Measurements from ENCODE around the gene STK24.
"Not testable (repeated sequence)": the region's sequence is repeated elsewhere in the genome, so short reads cannot be mapped to it uniquely, and the experiment has no call there.

Gene STK24

DNA sequence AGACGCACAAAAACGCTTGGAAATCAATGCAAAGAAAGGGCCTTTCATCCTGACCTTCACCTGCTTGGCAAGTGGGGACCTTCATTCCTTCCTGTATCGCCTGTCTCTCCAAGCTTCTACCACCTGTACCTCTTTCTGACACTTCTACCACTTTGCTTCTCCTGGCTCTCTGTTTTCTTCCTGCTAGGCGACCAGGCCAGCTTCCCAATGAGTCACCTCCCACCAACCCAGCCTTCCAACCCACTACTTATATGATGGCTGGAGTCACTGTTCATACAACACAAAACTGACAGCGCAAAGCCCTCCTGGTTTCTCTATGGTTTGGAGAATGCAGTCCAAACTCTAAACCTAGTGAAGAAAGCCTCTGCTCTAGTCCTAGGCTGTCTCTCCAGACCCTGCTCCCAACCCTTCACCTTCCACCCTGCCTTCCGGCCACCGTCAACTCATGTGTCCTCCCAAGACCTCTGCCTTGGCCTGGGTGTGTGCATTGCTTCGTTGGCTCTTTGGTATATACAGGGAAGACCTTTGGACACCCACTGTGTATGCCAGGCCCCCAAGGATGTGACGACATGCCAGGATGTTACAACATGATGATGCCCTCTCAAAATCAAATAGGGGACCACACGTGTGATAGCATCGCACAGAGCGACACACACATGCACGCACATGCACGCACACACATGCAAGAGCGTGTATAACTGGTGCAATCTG is 148.5 kb downstream of the STK24 start:
- DNase-seq, result no peak

DNA sequence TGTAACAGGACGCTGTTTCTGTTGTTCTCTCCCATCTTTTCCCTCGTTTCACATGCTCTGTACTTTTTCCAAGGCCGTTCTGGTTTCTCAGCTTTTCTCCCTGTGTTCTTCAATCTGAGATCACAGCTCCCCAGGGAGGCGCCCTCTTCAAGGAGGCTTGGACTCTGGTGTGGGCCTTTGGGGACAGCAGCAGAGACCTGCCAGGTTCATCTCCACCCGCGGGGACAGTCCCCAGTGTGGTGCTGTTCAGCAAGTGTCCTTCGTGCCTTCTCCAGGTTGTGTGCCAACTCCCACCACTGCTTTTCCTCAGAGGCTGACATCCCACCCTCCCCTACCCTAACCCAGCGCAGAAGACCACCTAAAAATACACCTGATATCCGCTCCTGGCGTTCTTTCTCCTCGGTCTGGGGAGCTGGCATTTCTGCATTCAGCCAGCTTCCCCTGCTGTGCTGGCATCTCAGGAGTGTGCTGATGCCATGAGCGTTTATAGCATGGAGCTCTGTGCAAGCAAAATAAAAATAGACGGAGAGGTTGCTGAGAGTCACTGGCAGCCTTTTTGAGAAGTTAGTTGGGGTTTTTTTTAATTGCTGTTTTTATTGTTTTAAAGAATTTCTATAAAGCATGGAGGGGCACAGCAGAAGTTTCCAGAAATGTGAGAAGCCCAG is 149.4 kb downstream of the STK24 start:
- no peak for DNase-seq

DNA sequence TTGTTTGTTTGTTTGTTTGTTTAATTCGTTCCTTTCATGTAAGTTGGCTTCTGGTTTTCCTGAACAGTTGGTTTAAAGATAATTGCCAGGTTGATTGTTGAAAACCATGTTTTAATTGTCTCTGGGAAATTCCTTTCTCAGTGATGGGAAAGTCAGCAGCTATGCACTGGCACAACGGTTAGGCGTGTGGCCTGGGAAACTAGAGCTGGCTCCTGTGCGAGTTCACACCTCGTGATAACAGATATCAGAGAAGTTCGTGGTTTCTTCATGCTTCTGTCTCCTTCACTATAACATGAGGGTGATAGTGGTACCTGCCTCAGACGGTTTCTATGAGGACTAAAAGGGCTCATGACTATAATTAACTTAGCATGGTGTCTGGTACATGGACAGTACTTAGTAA is 153.5 kb downstream of the STK24 start:
- DNase-seq, result no peak

DNA sequence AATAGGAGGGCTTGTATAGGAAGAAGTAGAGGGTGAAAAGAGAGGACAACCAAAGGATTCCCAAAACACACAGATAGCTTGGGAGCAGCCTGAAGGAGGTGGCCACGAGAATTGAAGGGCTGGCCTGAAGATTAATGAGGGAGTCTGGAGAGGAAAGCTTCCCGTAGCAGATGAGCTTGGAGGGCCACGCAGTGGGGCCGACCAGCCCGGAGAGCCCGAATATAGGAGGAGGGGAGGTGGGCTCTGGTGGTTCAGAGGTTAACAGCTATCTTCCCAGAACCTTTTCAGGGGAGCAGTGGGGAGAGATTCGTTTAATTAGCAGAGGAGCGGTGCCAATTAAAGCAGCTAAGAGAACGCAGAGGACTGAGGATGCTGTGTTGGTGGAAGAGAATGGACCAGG is 154.9 kb downstream of the STK24 start:
- no peak for DNase-seq

DNA sequence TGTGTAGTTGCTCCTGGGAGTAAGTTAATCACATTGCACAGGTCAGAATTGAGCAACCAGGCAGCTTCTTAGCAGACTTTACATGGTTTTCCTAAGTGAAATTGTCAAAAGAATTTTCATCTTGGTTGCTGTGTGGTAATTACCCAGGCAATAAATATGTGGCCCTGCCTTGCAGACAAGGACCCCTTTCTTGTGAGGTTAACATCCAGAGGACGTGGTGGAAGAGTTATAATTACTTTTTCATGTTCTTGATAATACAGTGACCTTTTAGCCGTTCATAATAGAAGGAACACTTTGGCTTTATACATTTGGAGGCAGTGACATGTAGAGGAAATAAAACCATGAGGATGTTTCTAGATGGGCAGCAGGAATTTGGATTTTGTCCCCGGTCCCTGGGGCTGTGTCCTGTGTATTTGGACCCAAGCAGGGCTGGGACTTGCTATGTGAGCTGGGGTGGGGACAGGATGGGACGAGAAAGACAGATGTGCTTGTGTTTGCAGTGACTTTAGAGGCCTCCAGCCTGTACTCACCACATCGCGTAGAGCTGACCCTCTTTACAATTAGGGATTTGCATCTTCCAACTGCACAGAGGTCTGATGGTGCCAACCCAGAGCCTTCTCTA is 156.2 kb downstream of the STK24 start:
- DNase-seq, result no peak

DNA sequence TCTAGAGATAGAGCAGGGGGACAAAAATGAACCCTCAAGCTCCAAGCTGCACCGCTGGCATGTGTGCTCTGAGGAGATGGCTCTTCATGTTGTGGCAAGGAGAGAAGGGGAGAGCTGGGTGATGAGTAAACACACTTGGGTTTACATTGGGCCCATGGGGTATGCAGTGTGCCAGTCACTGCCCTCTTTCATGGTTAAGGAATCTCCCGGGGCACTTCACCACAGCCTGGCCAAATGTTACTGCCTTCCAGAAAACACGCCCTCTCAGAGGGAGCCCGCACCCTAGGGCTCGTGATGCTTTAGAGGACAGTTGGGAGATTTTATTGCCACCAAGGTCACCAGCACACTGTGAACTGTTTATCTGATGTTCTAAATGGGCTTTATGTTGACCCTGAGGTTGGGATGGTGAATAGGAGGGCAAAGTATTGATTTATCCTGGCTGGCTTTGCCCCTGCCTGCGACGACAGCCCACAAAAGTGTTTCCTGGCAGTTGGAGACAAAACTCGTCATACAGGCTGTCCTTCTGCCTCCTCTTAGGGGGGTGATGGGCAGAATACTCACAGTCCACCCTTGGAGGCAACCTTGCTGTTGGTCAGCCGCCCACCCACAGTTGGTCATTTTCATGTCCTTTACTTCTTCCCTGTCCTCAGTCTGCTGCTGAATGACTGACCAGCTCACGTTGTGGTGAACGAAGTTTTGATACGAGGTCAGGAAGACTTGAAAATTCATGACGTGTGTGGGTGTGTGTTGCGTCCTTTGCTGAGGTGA is 156.9 kb downstream of the STK24 start:
- DNase-seq, result no peak

DNA sequence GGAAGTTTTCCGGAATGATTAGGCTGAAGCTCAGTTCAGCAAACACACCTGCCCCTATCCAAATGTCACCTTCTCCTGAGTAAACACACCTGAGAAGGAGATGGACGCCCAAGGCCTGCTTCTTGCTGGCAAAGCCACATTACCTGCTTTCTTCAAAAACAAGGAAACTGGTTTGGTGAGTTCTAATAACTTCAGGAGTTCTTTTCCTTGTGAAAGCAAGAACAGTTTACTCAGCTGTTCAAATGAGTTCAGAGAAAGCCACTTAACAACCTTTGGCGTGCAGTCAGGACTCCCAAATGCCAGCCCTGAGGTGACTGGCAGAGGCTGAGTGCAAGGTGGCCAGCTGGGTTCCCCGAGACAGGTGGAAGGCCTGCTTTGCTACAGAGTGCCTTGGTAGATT is 160.5 kb downstream of the STK24 start:
- DNase-seq, result peak; percentile 20

DNA sequence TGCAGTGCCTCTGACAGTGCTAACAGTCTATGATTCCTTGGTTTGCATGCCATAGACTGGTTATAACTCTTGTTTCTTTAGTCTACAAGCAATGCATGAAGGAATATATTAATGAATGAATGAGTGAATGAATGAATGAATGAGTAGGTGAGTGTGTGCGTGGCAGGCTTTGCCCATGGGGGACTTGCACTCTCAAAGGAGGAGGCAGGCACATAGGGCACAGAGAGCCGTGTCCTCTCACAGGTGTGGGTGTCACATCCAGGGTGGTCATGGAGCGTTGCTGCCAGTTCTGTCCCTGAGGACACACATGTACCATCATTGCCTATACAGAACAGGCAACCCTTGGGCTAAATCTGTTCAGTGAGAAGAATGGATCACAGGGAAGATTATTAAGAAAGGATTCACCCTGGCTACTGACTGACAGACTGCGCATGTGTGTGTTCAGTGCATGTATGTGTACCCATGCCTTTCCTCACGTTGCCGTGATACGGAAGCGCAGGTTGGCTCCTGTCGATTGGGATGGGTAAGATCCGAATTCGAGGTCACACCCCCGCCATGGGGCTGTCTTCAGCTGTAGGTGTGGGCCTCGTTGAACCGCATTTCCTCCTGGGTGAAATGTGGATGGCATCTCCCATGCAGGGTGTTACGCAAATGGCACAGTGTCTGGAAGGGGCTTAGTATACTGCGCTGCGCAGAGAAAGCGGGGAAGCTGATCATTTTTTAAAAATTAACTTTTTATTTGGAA is 161.4 kb downstream of the STK24 start:
- no peak for DNase-seq

DNA sequence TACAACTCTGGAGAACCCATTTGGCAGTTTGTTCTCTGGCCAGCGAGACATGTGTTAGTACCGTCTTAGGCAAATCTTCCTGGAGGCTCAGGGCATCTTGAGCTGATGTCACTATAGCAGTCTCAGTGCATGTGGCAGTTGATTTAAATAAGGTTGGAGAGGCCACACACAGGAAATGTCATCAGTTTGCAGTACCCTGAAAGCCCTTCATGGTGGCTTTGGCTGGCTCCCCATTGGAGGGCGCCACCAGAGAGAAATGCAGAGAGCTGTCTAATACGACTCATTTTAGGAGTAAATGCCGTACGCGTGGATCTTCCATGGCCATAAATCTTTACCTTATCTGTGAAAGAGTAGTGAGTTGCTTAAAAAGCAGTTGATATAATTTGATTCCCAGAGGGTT is 163.1 kb downstream of the STK24 start:
- no peak for DNase-seq

DNA sequence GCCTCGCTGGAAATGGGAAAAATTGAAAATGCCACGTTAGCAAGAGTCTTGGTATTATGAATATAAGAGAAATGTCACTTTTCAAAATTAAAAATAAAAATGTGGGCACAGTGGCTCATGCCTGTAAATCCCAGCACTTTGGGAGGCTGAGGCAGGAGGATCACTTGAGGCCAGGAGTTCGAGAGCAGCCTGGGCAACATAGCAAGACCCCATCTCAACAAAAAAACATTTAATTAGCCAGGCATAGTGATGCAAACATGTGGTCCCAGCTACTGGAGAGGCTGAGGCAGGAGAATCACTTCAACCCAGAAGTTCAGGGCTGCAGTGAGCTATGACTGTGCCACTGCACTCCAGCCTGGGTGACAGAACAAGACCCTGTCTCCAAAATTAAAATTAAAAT is 163.6 kb downstream of the STK24 start:
- not testable (repeated sequence) for DNase-seq

DNA sequence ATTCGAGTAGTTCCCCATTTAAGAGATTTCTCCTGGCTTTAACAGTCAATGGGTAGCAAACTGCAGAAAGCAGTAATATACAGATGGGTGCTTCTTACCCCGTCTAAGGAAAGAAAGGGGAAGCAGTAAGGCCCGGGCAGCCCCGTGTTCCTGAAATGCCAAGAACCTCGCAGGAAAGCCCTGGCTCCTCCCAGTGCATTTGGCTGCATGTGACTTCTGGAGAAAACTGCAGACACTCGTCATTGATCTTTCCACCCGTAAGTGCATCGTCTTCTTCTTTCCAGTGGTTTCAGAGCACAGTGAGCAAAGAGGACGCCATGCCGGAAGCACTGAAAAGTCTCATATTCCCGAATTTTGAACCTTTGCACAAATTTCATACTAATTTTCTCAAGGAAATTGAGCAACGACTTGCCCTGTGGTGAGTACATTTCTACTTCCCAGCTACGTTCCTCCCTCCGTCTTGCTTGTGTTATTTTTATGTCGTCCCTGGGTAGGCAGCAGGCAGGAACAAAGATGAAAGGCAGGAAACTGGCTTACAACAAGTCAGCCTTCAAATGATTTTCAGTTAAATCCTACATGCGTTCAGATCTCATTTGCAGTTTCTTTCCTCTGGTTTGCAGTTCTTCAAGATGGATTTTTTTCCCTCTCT is 165.2 kb downstream of the STK24 start:
- DNase-seq, result no peak

DNA sequence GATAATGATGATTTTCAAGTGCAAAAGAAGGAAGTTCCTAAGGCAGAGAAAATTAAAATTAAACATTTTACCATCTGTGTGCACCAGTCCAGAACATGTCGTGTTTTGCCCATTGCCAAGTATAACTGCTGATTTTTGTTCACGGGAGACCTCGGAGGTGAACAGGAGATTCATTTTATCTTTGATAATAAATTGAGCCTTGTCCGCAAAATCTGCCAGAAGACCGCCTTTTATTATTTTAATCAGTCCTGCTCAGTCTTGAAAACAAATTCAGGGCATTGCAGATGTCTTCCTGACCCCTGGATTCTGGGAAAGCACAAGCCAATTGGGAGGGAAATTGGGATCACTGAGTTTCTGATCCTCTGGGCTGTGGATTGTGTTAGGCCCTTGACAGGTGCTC is 165.9 kb downstream of the STK24 start:
- no peak for DNase-seq

DNA sequence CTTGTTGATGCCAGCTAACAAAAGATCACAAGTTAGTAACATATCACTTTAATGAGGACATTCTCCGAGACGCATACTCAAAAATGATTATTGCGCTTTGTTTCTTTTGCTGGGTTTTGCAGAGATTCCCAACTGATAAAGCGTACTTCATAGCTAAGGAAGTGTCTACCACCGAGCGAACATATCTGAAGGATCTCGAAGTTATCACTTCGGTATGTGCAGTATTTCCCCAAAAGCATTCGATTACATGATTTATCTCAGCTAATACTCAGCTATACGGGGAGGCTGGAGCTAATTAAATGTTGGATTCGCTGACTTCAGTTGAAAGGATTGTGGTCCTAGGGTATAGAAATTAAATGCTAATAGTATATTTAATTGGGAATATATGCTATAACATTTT is 166.3 kb downstream of the STK24 start:
- DNase-seq, result no peak

DNA sequence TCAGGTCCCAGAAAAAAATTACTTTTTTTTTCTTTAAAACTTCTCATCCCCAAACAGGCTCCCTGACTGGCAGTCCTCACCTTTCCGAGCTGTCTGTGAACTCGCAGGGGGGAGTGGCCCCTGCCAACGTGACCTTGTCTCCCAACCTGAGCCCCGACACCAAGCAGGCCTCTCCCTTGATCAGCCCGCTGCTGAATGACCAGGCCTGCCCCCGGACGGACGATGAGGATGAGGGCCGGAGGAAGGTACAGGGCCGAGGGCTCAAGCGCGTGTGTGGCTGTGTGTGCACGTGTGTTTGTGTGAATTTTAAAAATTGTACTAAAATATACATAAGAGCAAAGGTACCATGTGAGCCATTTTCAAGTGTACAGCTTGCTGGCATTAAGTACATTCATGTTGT is 167.6 kb downstream of the STK24 start:
- no peak for DNase-seq

DNA sequence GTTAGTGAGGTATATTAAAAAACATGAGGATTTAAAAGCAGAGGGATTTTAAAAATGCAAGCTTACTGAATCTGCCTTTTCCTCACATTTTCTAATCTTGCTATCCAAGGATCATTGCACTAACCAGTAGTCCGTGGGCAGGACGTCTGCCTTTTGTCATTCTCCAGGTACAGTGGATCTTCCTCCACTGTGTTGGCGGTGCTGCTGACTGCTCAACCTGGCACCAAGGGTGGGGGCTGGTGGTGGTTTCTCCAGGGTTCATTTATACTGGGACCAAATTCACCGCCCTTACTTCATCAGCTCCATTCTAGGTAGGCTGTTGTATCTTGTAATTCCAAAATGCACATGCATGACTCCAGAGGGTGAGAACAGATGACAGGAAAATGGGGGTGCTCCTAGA is 169.3 kb downstream of the STK24 start:
- DNase-seq, result no peak

DNA sequence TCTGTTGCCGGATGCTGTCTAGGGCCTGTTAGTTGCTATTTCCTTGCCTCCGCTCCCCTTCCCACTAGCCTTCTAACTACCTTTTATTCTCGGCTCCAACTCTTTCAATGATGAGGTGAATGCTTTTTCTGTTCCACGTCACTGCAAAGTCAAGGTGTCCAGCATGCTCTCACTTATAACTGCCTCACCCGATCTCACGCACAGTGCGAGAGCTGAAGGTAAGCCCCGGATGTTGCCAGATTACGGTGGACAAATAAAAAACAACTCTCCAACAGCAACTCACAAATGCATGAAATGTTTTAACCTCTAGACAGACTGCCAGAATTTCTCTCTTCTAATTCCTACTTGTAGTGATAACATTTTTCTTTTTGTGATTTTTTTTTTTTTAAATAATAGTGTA is 169.9 kb downstream of the STK24 start:
- no peak for DNase-seq

DNA sequence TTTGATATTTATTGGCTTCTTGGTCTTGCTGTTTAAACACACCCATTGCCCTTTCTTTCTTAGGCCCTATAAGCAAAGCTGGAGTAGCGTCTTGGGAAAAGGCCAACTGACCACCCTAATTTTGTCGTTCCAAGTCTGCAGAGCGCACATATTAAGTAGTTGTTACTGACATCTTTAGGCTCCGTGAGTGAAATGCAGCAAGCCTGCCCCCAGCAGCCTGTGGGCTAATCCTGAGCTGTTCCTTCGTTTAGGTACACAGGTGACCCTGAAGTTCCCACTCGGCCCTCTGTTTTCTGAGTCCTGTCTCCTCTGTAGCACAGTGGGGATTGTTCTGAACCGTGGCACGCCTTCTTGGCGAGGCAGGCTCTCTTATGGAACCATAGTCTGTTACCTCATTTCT is 170.5 kb downstream of the STK24 start:
- DNase-seq, result no peak

DNA sequence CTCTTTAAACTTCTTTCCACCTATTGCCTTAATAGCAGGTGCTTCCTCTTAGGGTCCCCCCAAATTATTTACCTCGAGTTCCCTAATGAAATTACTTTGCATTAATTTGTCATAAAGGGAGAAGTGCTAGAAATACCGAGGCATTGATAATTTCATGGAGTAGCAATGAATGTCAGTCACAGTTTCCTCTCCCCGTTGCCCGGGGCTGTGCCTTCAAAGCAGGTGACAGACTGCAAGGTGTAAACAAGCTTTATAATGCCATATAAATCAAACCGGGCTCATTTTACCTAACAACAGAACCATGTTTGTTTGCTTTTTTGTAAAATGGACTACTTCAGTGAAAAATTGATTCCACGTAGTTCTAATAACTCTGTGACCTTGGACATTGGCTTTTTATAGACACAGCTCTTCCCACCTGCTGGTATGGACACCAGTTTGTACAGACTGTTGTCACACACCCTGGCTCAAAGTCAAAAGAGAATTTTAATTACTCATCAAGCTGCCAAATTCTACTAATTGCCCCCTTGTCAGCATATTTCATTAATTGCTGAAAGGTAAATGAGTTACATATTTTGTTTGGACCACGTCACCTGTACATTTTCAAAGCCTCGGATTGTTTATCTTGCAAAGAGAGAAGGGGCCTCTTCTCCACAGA is 171.1 kb downstream of the STK24 start:
- peak; percentile 44 for DNase-seq

DNA sequence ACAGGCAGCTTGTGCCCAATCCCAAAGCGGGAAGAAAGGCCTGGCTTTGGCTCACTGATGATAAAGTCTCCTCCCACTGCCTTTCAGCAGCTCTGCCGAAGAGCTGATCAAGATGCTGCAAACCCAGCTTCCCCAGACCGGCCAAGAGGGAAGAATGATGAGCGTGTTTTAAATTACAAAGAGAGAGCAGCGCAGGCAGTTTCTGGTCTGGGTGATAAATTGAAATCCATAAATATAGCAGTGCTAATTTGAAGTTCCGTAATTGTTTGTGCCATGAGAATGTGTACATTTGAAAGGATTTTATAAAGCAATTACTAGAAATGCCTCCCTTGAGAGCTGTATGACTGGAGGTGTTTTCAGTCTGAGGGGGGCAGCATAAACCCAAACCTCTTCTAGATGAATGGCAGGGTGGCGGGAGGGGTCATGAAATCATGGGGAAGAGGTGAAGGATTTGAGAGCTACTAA is 171.8 kb downstream of the STK24 start:
- no peak for DNase-seq

DNA sequence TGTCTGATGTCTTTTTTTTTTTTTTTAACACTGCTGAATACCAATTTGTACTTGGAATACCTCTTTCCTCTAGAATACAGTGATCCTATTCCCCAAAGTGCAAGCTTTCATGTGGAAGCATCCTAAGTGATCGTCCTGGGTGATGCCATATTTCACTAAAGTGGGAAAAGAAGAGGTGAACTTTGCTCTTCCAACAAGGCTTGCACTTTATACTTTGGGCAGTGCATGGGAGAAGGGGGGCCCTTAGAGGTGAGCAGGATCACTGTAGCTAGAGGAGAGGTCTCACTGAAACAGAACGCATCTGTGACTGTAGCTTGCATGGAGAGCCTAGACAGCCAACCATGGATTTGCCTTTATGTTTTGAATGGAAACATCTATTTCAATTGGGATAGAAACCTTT is 173.8 kb downstream of the STK24 start:
- no peak for DNase-seq

DNA sequence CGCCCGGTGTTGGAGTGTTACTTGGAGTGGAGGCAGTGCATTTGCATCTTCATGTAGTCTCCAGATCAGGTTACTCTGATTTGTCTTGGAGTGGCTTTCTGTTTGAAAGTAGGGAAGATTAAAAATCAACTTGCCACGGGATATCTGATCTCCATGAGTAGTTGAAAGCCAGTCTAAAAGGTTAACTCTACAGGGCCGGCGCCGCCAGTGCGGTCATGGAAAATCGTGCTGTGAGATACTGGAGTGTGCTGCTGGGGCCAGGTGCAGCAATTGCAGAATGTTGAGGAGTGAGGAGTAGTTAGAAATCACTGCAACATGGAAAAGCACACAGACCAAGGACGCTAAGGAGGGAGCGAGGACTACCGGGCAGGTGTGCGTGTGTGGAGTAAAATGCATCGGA is 175.0 kb downstream of the STK24 start:
- no peak for DNase-seq

DNA sequence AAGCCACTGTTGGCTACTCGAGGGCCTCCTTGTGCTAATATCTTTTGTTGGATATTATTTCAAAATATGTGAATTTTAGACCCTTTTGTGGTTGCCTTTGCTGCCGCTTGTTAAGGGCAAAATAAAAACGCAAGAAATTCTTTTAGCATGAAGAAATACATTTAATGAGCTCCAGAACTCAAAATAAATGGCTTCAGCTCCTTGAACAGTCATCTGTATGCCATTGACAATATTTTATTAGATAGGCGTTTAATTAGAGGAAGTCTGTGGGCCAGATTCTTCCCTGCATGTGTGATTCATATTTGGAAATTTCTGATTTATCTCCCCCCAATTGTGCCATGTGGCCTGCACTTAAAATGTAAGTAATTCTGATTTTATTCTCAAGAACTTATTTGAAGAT is 177.2 kb downstream of the STK24 start:
- no peak for DNase-seq

Data from NCI-H2029 treated with DMSO at 0.1 percent for 48 hours (cell line).